Amygdala (tissue), 56 donors: ENCODE measurements around the gene OOEP.

Source experiments
- DNase-seq, 56 donors: peaks; one replicate each; lab custom pipeline; 2025; lab: John Stamatoyannopoulos, UW

The OOEP gene

DNA sequence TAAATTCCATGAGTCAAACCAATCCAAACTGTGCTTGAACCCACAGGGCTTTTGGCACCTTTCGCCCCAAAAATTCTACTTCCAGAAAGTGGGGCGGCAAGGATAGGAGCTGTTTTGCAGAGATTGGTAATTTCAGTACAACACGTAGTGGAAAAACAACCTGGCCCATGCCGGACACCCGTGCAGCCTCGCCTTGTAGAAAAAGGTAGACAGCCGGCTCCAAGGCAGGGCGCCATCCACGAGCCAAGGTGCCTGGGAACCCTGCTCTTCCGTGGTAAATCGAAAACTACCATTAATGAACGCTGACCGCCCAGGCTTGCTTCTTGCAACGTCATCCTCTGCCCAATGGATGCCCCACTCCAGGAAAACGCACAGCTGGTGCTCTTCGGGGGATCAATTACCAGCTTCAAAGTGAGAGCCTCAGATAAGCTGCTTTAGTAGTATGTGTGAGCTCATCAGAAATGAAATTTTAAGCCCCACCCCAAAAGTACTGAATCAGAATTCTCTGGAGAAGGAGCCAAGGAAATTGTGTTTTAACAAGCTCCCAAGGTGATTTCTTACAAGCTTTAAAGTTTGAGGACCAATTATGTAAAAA lies 1.8 kb downstream of the OOEP start:
- no peak for DNase-seq

DNA sequence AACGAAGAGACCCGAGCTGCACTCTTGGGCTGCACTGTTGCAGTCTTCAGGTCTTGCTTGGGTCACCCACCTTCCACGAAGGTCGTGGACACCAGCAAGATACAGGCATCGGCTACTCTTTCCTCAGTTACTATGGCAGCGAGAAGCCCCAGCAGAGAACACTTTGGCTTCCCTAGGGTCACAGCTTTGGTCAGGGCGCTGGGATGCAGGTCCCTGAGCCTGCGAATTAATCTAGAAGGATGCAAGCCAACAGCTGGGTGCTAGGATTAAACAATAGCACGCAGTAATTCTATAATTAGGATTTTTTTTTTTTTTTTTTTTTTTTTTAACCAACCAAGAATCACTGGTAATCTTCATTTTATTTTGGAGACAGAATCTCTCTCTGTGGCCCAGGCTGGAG lies 5.1 kb downstream of the OOEP start:
- no peak for DNase-seq

DNA sequence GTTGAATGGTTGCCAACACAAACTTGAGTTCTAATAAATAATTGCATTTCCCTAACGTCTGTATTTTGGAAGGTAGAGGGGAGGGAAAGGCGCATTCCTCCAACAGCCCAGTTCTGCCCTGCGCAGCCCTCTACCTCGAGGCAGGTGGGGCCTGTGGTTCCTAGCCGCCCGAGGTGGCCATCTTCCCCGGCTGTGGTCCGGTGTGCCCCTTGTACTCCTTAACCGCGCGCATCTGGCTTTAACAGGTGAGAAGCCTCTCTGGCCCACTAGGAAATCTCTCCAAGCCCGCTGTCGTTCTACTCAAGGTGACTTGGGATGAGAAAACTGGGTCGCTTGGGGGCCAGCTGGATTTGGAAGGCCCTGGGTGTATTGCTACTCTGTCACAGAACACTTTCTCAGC lies 5.6 kb downstream of the OOEP start:
- no peak for DNase-seq

GRCh38 chr6:73363537-73363875 lies 6.2 kb downstream of the OOEP start:
- no peak for DNase-seq

- DNase-seq = no peak
Measured at GRCh38 chr6:73362869-73363536, 6.7 kb downstream of the OOEP start.

DNA sequence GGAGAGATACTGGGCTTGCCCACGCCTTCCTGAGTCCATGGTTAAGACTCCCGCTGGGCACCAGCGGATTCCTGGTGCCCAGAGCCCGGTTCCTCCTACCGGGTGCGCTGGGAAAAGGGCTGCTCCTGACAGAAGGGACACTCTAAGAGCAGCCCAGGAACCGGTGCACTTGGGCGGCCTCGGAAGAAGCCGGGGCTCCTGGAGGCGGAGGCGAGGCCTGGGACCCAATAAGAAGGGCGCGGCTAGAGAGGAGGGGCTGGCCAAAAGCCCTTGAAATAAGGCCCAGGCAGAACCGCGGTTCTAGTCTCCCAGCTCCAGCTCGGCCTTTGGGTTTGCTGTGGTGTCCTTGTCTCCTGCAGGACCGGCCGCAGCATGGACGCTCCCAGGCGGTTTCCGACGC lies 7.3 kb downstream of the OOEP start, which contains the start of gene KHDC3L:
Gene KHDC3L, plus strand, starts transcription at position 301 of the 400 bp plus-strand sequence. Its CDS starts 72 bp downstream, at position 373.
- DNase-seq = no peak

DNA sequence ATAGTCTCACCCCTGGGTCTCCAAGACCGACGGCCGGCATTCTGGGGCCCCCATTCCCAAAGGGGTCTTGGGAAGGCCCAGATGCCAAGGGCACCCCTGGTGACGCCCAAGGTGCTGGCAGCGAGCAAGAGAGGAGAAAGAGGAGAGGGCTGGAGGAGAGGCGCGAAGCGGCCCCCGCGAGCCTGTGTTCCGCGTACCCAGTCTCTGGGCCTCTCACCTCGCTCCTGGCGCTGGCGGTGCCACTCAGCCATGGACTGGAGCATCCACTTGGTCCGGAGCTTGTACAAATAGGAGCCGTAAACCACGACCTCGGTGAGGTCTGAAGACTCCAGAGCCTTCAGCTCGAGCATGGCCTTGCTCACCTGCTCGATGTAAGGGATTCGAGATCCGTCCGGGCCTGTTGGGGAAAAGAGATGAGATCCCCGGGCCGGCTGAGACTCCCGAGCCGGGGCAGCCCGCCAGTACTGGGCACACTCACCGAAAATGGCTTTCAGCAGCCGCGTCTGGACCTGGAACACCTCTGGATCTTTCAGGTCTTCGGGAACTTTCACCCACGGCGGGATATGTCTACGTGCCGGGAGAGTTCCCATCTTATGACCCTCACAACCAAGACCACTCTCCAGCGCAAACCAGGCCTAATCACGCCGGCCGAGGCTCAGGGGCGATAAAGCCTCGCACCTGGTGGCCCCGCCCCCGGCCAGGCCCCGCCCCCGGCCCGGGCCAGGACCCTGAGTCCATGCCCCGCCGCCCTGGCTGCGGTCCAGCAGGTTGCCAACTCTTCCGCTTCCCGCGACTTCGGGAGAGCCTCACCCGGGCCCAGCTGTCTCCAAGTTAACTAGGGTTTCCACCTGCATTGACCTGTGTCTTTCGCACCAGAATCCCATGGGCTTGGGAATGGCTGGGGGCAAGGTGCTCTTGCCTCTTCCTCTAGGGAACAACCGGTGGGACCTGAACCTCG lies 15.8 kb downstream of the OOEP start, which contains the start of gene DPPA5:
Gene DPPA5, minus strand, starts transcription at position 641 of the 958 bp plus-strand sequence. Its CDS starts 51 bp downstream, at position 590.
- DNase-seq = no peak

- DNase-seq = no peak
Measured at GRCh38 chr6:73349311-73349710, 20.4 kb downstream of the OOEP start.

DNA sequence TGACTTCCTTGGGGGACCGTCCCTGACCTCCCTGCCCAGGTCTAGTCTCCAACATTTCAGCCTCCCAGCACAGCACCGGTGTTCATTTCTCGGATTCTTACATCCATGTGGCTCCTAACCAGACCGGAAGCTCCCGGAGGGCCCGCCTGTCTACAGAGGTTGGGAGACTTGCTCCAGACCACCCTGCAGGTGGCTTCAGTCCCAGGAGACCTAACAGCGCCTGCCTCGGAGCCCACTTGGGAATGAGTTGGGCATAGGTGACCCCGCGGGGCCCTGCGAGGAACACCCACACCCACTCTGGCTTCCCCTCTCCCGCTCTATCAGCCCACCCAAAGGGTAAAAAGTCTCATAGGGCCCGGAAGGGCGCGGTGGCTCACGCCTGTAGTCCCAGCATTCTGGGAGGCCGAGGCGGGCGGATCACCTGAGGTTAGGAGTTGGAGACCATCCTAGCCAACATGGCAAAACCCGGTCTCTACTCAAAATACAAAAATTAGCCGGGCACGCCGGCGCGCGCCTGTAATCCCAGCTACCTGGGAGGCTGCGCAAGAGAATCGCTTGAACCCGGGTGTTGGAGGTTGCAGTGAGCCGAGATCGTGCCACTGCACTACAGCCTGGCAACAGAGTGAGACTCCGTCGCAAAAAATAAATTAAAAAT lies 21.0 kb downstream of the OOEP start:
- DNase-seq = no peak

- DNase-seq = no peak
Measured at GRCh38 chr6:73343164-73343563, 26.5 kb downstream of the OOEP start.

DNA sequence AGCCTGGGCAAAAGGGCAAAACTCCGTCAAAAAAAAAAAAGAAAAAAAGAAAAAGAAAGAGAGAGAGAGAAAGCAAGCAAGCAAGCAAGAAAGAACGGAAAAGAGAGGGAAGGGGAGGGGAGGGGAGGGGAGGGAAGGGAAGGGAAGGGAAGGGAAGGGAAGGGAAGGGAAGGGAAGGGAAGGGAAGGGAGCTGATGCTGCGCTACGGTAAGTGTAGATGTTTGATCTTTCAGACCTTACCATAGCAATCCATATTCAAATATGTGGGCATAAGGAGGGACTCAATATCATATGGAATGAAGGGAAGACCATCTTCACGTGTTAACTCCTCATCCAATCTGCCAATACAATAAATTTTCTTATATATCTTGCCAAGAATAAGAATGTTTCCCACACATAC lies 27.5 kb downstream of the OOEP start:
- no peak for DNase-seq

- DNase-seq = no peak
Measured at GRCh38 chr6:73341335-73341734, 28.4 kb downstream of the OOEP start.

DNA sequence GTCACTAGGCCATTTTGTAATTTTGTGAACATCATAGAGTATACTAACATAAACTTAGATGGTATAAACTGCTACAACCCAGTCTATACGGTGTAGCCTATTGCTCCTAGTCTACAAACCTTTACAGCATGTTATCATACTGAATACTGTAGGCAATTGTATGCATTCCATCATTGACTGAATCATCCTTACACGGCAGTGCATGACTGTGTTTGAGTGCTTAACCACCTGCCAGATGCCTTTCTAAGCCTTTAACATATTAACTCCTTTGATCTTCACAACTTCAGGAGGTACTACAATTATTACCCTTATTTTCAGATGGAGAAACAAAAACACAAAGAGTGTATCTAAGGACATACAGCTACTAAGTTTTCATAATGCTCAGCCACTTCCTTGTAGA lies 29.6 kb downstream of the OOEP start:
- DNase-seq = no peak

- DNase-seq = no peak
Measured at GRCh38 chr6:73339340-73339739, 30.4 kb downstream of the OOEP start.

DNA sequence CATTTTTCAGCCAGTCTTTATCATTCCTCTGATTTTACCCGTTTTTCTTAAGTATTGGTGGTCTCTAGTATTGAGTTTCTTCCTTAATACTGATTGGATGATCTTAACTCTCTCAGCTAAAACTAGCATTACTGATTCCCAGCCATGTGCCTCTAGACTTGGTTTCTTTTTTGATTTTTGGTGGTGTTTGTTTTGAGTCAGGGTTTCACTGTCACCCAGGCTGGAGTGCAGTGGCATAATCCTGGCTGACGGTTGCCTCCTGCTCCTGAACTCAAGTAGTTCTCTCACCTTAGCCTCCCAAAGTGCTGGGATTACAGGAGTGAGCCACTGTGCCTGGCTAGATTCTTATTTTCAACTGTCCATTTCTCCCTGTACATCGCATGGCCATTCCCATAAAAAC lies 40.5 kb downstream of the OOEP start:
- DNase-seq = no peak

- DNase-seq = no peak
Measured at GRCh38 chr6:73328790-73329189, 40.9 kb downstream of the OOEP start.

- no peak for DNase-seq
Measured at GRCh38 chr6:73325656-73326055, 44.0 kb downstream of the OOEP start.

DNA sequence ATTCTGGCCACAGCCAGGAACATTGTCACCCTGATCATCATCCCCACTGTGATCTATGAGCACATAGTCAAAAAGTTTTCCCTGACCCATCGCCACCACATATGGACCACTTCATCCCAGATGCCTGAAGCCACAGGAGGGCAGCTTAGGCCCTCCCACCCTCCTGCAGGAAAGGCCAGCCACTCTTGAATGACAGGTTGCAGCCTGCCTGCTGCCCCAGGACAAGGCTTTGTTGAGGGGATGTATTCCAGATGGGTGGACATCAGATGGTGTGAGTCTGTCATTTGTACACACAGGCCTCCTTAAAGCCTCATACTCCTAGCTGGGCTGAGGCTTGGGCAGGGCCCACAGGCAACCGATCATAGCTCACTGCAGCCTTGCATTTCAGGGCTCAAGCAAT lies 46.4 kb downstream of the OOEP start:
- DNase-seq = no peak
